ENCODE results near the gene SLC22A17. TPM values are rescaled to one million over a fixed set of nuclear protein-coding genes. Genes with fewer than 3 reads are reported as not detected.

Gene SLC22A17
- total and polyA plus RNA-seq, 2 of the 8 experiments (the other 6 are each of a cell fraction or from before 2014, with no cell fraction given), result 43.0 to 49.0 TPM

DNA sequence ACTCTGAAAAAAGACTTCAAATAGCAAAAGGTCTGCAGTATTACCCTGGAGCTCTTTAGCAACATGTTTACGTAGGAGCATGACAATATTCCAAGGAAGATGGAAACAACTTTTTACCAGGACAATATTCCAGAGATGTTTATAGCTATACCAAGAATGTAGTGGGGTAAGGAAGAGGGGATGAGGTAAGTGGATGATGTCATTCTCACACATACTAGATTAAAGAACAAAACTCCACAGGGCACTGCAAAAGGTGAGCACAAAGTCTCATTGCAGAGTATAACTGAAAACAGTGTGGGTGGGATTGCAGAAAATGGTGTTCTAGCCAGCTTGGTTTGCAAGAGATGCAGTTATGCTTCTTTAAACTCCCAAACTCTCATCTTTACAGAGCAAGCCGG is 32.6 kb upstream of the SLC22A17 start:
- H2BK12ac ChIP-seq (ENCODE audit: low read depth, low read length), result no peak overlapping the region
- H4K5ac ChIP-seq (ENCODE audit: insufficient read length, low read depth, low read length), result no peak overlapping the region
- 94% methylated on average over 2 of the region's 2 CpGs; no CpG with 5 or more reads in 1 of the 2 experiments for WGBS, 2 experiments (ENCODE audit: extremely low coverage in 1 of 2, insufficient coverage in 1 of 2, insufficient read length in 1 of 2, insufficient replicate concordance in 2 of 2, low coverage in 1 of 2, low lambda C conversion rate in 2 of 2, missing lambda C conversion rate in 1 of 2)
- H3K79me1 ChIP-seq (ENCODE audit: low read depth, low read length), result no peaks in the 10 kb centered on the region
- no peak overlapping the region for H3K56ac ChIP-seq (replicated peaks; ENCODE audit: insufficient read length, low read depth, low read length)
- H4K8ac ChIP-seq (ENCODE audit: extremely low read depth, insufficient read depth, low read length), result no peak overlapping the region
- no peak overlapping the region for H3K18ac ChIP-seq (ENCODE audit: extremely low read depth, low read length)
- no peak overlapping the region for H3K23ac ChIP-seq (ENCODE audit: insufficient read length)
- no peak overlapping the region for H2AFZ ChIP-seq (ENCODE audit: low read length)
- H3K36me3 ChIP-seq (ENCODE audit: control insufficient read depth in 2 of 4, insufficient read depth in 4 of 4, low read length in 3 of 4), result no peaks in the 10 kb centered on the region
- no peaks in the 10 kb centered on the region for H3K9me3 ChIP-seq (ENCODE audit: insufficient read depth in 2 of 2, low read depth in 1 of 2, low read length in 1 of 2)
- no peak overlapping the region for H3K4ac ChIP-seq (replicated peaks; ENCODE audit: insufficient read length, low read depth, low read length)
- H4K20me1 ChIP-seq (replicated peaks in 1 of 2; ENCODE audit: control insufficient read depth in 1 of 2, insufficient read depth in 2 of 2, low read length in 2 of 2), result no peaks in the 10 kb centered on the region
- no peaks in the 10 kb centered on the region for H3K79me2 ChIP-seq (ENCODE audit: control insufficient read depth in 1 of 2, insufficient read depth in 2 of 2, low read length in 2 of 2)
- H2BK20ac ChIP-seq (ENCODE audit: low read length), result no peak overlapping the region
- H2BK15ac ChIP-seq (ENCODE audit: low read length), result no peak overlapping the region
- H3K4me1 ChIP-seq (replicated peaks in 1 of 4; ENCODE audit: control insufficient read depth in 3 of 4, insufficient read depth in 4 of 4, low read length in 3 of 4), result peaks cover 0 to 10% (median under 1%) of the 10 kb centered on the region in 4 experiments; a peak in 3 of 7 replicates
- no peak for FAIRE-seq
- no peak overlapping the region for H4K91ac ChIP-seq (replicated peaks; ENCODE audit: insufficient read length, low read length)
- no peak overlapping the region for H2BK120ac ChIP-seq (replicated peaks; ENCODE audit: low read depth, low read length)
- H3K14ac ChIP-seq (ENCODE audit: insufficient read length), result no peak overlapping the region
- H3K27me3 ChIP-seq (replicated peaks in 1 of 4; ENCODE audit: control insufficient read depth in 3 of 4, extremely low read depth in 1 of 4, insufficient read depth in 3 of 4, low read length in 3 of 4), result no peaks in the 10 kb centered on the region; a peak in 1 of 7 replicates
- H3K4me3 ChIP-seq (ENCODE audit: extremely low read depth in 1 of 4, insufficient read depth in 2 of 4, low read depth in 3 of 4, low read length in 4 of 4), result no peak overlapping the region
- no peak overlapping the region for H2AK5ac ChIP-seq (ENCODE audit: low read depth, low read length)
- CTCF ChIA-PET (ENCODE audit: partially characterized antibody), result interaction anchor here (0.8 to 15.0 kb wide), 12 partner anchors 9 to 408 kb away, joined by 3 to 333 read pairs (median 4); partner anchors contain the start of genes EFS and SLC22A17
- no peaks in the 10 kb centered on the region; the same call in 1 of the 2 replicates for H3K23me2 ChIP-seq (ENCODE audit: low read depth, low read length)
- H3K9ac ChIP-seq (replicated peaks in 1 of 4; ENCODE audit: extremely low read depth in 1 of 4, low read depth in 3 of 4, low read length in 3 of 4), result no peak overlapping the region
- no peak overlapping the region for H2BK5ac ChIP-seq (ENCODE audit: low read depth, low read length)
- POLR2A ChIA-PET (ENCODE audit: partially characterized antibody), result interaction anchor here (1.5 kb wide), 1 partner anchor 10 kb away, joined by 3 read pairs; no protein-coding TSS in a partner anchor
- no peak overlapping the region for H3K4me2 ChIP-seq (ENCODE audit: insufficient read depth in 1 of 2, low read depth in 2 of 2, low read length in 2 of 2)
- H3K27ac ChIP-seq (ENCODE audit: low read depth, low read length), result no peak overlapping the region
- DNase-seq (ENCODE audit: low read depth in 1 of 2, low spot score in 2 of 2), result no peak
- TF ChIP-seq EZH2 (IDR thresholded peaks at IDR 0.05; ENCODE audit: low read depth, low read length, severe bottlenecking), result no peak
- no peak for TF ChIP-seq BRCA1 (IDR thresholded peaks at IDR 0.05; ENCODE audit: low read depth, low read length)
- TF ChIP-seq MAX (IDR thresholded peaks at IDR 0.05), result no peak
- no peak for TF ChIP-seq EP300 (IDR thresholded peaks at IDR 0.05; ENCODE audit: borderline replicate concordance in 1 of 2, low read depth in 2 of 2, low read length in 2 of 2)
- no peak for TF ChIP-seq SP1 (IDR thresholded peaks at IDR 0.05; ENCODE audit: low read depth, low read length)
- TF ChIP-seq KDM4A (IDR thresholded peaks at IDR 0.05; ENCODE audit: low read depth, low read length, severe bottlenecking), result no peak
- no peak for TF ChIP-seq TEAD4 (IDR thresholded peaks at IDR 0.05; ENCODE audit: low read depth, low read length)
- no peak for TF ChIP-seq CBX5 (IDR thresholded peaks at IDR 0.05; ENCODE audit: low read depth, low read length)
- TF ChIP-seq NRF1 (IDR thresholded peaks at IDR 0.05; ENCODE audit: low read depth, low read length), result no peak
- TF ChIP-seq GTF2F1 (IDR thresholded peaks at IDR 0.05; ENCODE audit: borderline replicate concordance, low read depth, low read length), result no peak
- TF ChIP-seq SP4 (IDR thresholded peaks at IDR 0.05; ENCODE audit: low read length), result no peak
- no peak for TF ChIP-seq BACH1 (IDR thresholded peaks at IDR 0.05; ENCODE audit: low read length)
- TF ChIP-seq HDAC6 (IDR thresholded peaks at IDR 0.05; ENCODE audit: low read depth, low read length), result no peak
- TF ChIP-seq SUZ12 (IDR thresholded peaks at IDR 0.05; ENCODE audit: low read length), result no peak
- no peak for TF ChIP-seq SP2 (IDR thresholded peaks at IDR 0.05; ENCODE audit: low read length)

Measured in H1 (cell line).